Ishikawa (cell line): ENCODE results near the gene SCGB1D1.

Source experiments
- CEBPB ChIP-seq: IDR thresholded peaks from 2 replicates; pipeline ENCODE4 v1.6.1; 2012
- CREB1 ChIP-seq: IDR thresholded peaks from 2 replicates; pipeline ENCODE4 v1.6.1; 2012; ENCODE audit warnings: low read depth
- EGR1 ChIP-seq: IDR thresholded peaks from 2 replicates; pipeline ENCODE4 v1.6.1; 2012
- EP300 ChIP-seq: IDR thresholded peaks from 2 replicates; pipeline ENCODE4 v1.6.1; 2012; ENCODE audit warnings: borderline replicate concordance
- FOXM1 ChIP-seq: IDR thresholded peaks from 2 replicates; pipeline ENCODE4 v1.6.1; 2012; ENCODE audit warnings: low read depth, borderline replicate concordance
- MAX ChIP-seq: IDR thresholded peaks from 2 replicates; pipeline ENCODE4 v1.6.1; 2012
- NFIC ChIP-seq: IDR thresholded peaks from 2 replicates; pipeline ENCODE4 v1.6.1; 2012
- RAD21 ChIP-seq: IDR thresholded peaks from 2 replicates; pipeline ENCODE4 v1.6.1; 2012; ENCODE audit warnings: low read depth
- REST ChIP-seq: IDR thresholded peaks from 2 replicates; pipeline ENCODE4 v1.6.1; 2012; ENCODE audit warnings: low read depth, mild to moderate bottlenecking
- TAF1 ChIP-seq: IDR thresholded peaks from 2 replicates; pipeline ENCODE4 v1.6.1; 2012; ENCODE audit warnings: low read depth, mild to moderate bottlenecking
- TCF12 ChIP-seq: IDR thresholded peaks from 2 replicates; pipeline ENCODE4 v1.6.1; 2012; ENCODE audit warnings: low read depth
- TEAD4 ChIP-seq: IDR thresholded peaks from 2 replicates; pipeline ENCODE4 v1.6.1; 2012
- USF1 ChIP-seq: IDR thresholded peaks from 2 replicates; pipeline ENCODE4 v1.6.1; 2012
- YY1 ChIP-seq: IDR thresholded peaks from 2 replicates; pipeline ENCODE4 v1.6.1; 2012; ENCODE audit warnings: low read depth
- ZBTB7A ChIP-seq: IDR thresholded peaks from 2 replicates; pipeline ENCODE4 v1.6.1; 2012; ENCODE audit warnings: low read depth

SCGB1D1 gene

GRCh38 chr11:62190011-62190410, at the start of gene SCGB1D1:
Gene SCGB1D1, plus strand, starts transcription at chr11:62190216. Its CDS starts 69 bp downstream, at chr11:62190285.
- TF ChIP-seq EP300 (no peak), TEAD4 (no peak)

- TF ChIP-seq REST (no peak), TEAD4 (no peak), YY1 (no peak), TCF12 (no peak), USF1 (no peak), EGR1 (no peak), ZBTB7A (no peak)
Observed at GRCh38 chr11:62140304-62141110, 49.5 kb upstream of the SCGB1D1 start.

GRCh38 chr11:62141111-62142042, 48.6 kb upstream of the SCGB1D1 start:
- no peak for TF ChIP-seq FOXM1

- TF ChIP-seq USF1 (no peak), TEAD4 (no peak), TAF1 (no peak), CEBPB (no peak), NFIC (no peak), RAD21 (no peak), EGR1 (no peak), EP300 (no peak), TCF12 (no peak), MAX (no peak), REST (no peak), CREB1 (no peak), FOXM1 (no peak)
Observed at GRCh38 chr11:62142043-62142375, 48.0 kb upstream of the SCGB1D1 start.

GRCh38 chr11:62142921-62143320, 47.1 kb upstream of the SCGB1D1 start:
- TF ChIP-seq FOXM1 (no peak), MAX (no peak), REST (no peak), EGR1 (no peak), EP300 (no peak), CEBPB (no peak), TEAD4 (no peak), NFIC (no peak), RAD21 (no peak), ZBTB7A (no peak), TAF1 (no peak), TCF12 (no peak), USF1 (no peak), CREB1 (no peak)
